ENCODE results near the gene CDK14.

Gene CDK14

GRCh38 chr7:90688810-90689209 is 92.7 kb downstream of the CDK14 start:
- DNase-seq = no peak

GRCh38 chr7:90689260-90689659 is 93.1 kb downstream of the CDK14 start:
- no peak for DNase-seq

- DNase-seq = no peak
Measured at GRCh38 chr7:90690159-90690858, 94.2 kb downstream of the CDK14 start.

GRCh38 chr7:90692396-90692795 is 96.3 kb downstream of the CDK14 start:
- DNase-seq = no peak

- no peak for DNase-seq
Measured at GRCh38 chr7:90692947-90693346, 96.8 kb downstream of the CDK14 start.

GRCh38 chr7:90693939-90694338 is 97.8 kb downstream of the CDK14 start:
- DNase-seq = no peak

GRCh38 chr7:90698616-90699015 is 102.5 kb downstream of the CDK14 start:
- DNase-seq = no peak

GRCh38 chr7:90701021-90701420 is 104.9 kb downstream of the CDK14 start:
- DNase-seq = no peak

- no peak for DNase-seq
Measured at GRCh38 chr7:90701771-90702170, 105.7 kb downstream of the CDK14 start.

- no peak for DNase-seq
Measured at GRCh38 chr7:90705391-90706071, 109.4 kb downstream of the CDK14 start.

GRCh38 chr7:90706072-90706716 is 110.1 kb downstream of the CDK14 start:
- DNase-seq = peak; percentile 25

GRCh38 chr7:90708841-90709317 is 112.8 kb downstream of the CDK14 start:
- no peak for DNase-seq

- no peak for DNase-seq
Measured at GRCh38 chr7:90709501-90710465, 113.7 kb downstream of the CDK14 start.

- no peak for DNase-seq
Measured at GRCh38 chr7:90710466-90710850, 114.3 kb downstream of the CDK14 start.

GRCh38 chr7:90713628-90714027 is 117.5 kb downstream of the CDK14 start:
- DNase-seq = no peak

GRCh38 chr7:90715067-90715466 is 118.9 kb downstream of the CDK14 start:
- no peak for DNase-seq

GRCh38 chr7:90717296-90718060 is 121.4 kb downstream of the CDK14 start:
- peak; percentile 70 for DNase-seq

- DNase-seq = no peak
Measured at GRCh38 chr7:90719155-90719554, 123.0 kb downstream of the CDK14 start.

GRCh38 chr7:90720984-90721760 is 125.1 kb downstream of the CDK14 start:
- DNase-seq = no peak

GRCh38 chr7:90721869-90722431 is 125.8 kb downstream of the CDK14 start:
- no peak for DNase-seq

- no peak for DNase-seq
Measured at GRCh38 chr7:90723233-90723632, 127.1 kb downstream of the CDK14 start.

All from NCI-H1417 treated with DMSO at 0.1 percent for 48 hours (cell line).